CD14-positive monocyte (primary cell): ENCODE data around the gene BTNL3. TPM values are rescaled to one million over a fixed set of nuclear protein-coding genes. Genes with fewer than 3 reads are reported as not detected.

ENCODE experiments used
- DNase-seq, 3 donors: peaks; one replicate each; pipeline ENCODE4 v3.0.0-alpha.2; 2011 to 2022
- H2AFZ ChIP-seq: 2 replicates; pipeline ENCODE4 v1.6.0; 2012; ENCODE audit warnings: mild to moderate bottlenecking, low read depth, low read length, inconsistent platforms; ENCODE audit not compliant: insufficient read depth, poor library complexity, severe bottlenecking
- H3K27ac ChIP-seq, 2 donors: 1 replicate in 1 of 2; 2 replicates in 1 of 2; pipeline ENCODE4 v1.5.1; 2012 to 2013; ENCODE audit warnings: low read length in 2 of 2, control low read depth in 1 of 2, inconsistent platforms in 1 of 2, low read depth in 1 of 2, mild to moderate bottlenecking in 1 of 2
- H3K27me3 ChIP-seq, 2 donors: one replicate each; pipeline versions ENCODE4 v1.6.0 to v1.6.1; 2011 to 2013; ENCODE audit warnings: low read length in 2 of 2; ENCODE audit not compliant: control insufficient read depth in 2 of 2, insufficient read depth in 2 of 2
- H3K36me3 ChIP-seq, 2 donors: replicated peaks in 1 of 2; 1 replicate in 1 of 2; 2 replicates in 1 of 2; pipeline versions ENCODE4 v1.5.1 to v1.6.1; 2012 to 2013; ENCODE audit warnings: low read length in 2 of 2, control low read depth in 1 of 2, inconsistent platforms in 1 of 2, mild to moderate bottlenecking in 1 of 2; ENCODE audit not compliant: insufficient read depth in 2 of 2, control insufficient read depth in 1 of 2
- H3K4me1 ChIP-seq, 2 donors: 1 replicate in 1 of 2; 2 replicates in 1 of 2; pipeline versions ENCODE4 v1.5.1 to v1.6.1; 2012 to 2013; ENCODE audit warnings: low read length in 2 of 2, control low read depth in 1 of 2, inconsistent platforms in 1 of 2, mild to moderate bottlenecking in 1 of 2, moderate library complexity in 1 of 2; ENCODE audit not compliant: insufficient read depth in 2 of 2, control insufficient read depth in 1 of 2
- H3K4me2 ChIP-seq: replicated peaks from 2 replicates; pipeline ENCODE3; 2012; ENCODE audit warnings: low read length, moderate library complexity, mild to moderate bottlenecking; ENCODE audit not compliant: poor library complexity, severe bottlenecking; ENCODE audit errors: extremely low read depth
- H3K4me3 ChIP-seq, 3 experiments: fragments of 200-600 bp in 1 of 3; sonication (generic) in 1 of 3; replicated peaks in 1 of 3; 1 replicate in 2 of 3; 2 replicates in 1 of 3; pipeline ENCODE4 v1.5.1; 2011 to 2013; ENCODE audit warnings: low read length in 3 of 3, mild to moderate bottlenecking in 3 of 3, control low read depth in 2 of 3, low read depth in 2 of 3, inconsistent platforms in 1 of 3, moderate library complexity in 1 of 3
- H3K79me2 ChIP-seq: 2 replicates; pipeline ENCODE4 v1.6.0; 2012; ENCODE audit warnings: mild to moderate bottlenecking, control low read depth, inconsistent platforms, low read length, moderate library complexity; ENCODE audit not compliant: insufficient read depth
- H3K9ac ChIP-seq: 2 replicates; pipeline ENCODE4 v1.6.0; 2017; ENCODE audit warnings: low read length, mild to moderate bottlenecking; ENCODE audit not compliant: insufficient read depth, poor library complexity, severe bottlenecking
- H3K9me3 ChIP-seq, 2 donors: replicated peaks in 1 of 2; 1 replicate in 1 of 2; 2 replicates in 1 of 2; pipeline versions ENCODE4 v1.5.1 to v1.6.1; 2012 to 2013; ENCODE audit warnings: low read length in 2 of 2, control low read depth in 1 of 2; ENCODE audit not compliant: control insufficient read depth in 1 of 2, insufficient read depth in 1 of 2
- H4K20me1 ChIP-seq: 2 replicates; pipeline ENCODE4 v1.6.0; 2012; ENCODE audit warnings: mild to moderate bottlenecking, low read length, control low read depth, moderate library complexity; ENCODE audit not compliant: insufficient read depth
- H3K27ac Mint-ChIP-seq, 7 donors: one replicate each; pipeline ENCODE4 v1.8.0; 2020; ENCODE audit warnings: mild to moderate bottlenecking in 7 of 7, mixed read lengths in 7 of 7, moderate library complexity in 6 of 7, inconsistent platforms in 2 of 7
- H3K27me3 Mint-ChIP-seq, 3 donors: one replicate each; pipeline ENCODE4 v1.8.0; 2021 to 2022; ENCODE audit warnings: low read depth in 3 of 3, mild to moderate bottlenecking in 3 of 3, mixed read lengths in 3 of 3, moderate library complexity in 3 of 3, inconsistent platforms in 1 of 3
- H3K36me3 Mint-ChIP-seq, 2 donors: one replicate each; pipeline ENCODE4 v1.8.0; 2020; ENCODE audit warnings: mixed read lengths in 2 of 2, inconsistent platforms in 1 of 2, mild to moderate bottlenecking in 1 of 2
- H3K4me1 Mint-ChIP-seq: one replicate; pipeline ENCODE4 v1.8.0; 2020; ENCODE audit warnings: mild to moderate bottlenecking, mixed read lengths
- H3K4me3 Mint-ChIP-seq, 2 donors: one replicate each; pipeline ENCODE4 v1.8.0; 2020; ENCODE audit warnings: mild to moderate bottlenecking in 2 of 2, mixed read lengths in 2 of 2, moderate library complexity in 1 of 2
- H3K9me3 Mint-ChIP-seq, 7 donors: one replicate each; pipeline ENCODE4 v1.8.0; 2020 to 2022; ENCODE audit warnings: mixed read lengths in 7 of 7, mild to moderate bottlenecking in 6 of 7, moderate library complexity in 6 of 7, inconsistent platforms in 2 of 7
- WGBS: methylation state at CpG from one replicate; pipeline ENCODE4 v1.1.5; 2013; ENCODE audit warnings: missing lambda C conversion rate; ENCODE audit not compliant: insufficient coverage; 5-methylcytosine and 5-hydroxymethylcytosine counted together
- intact Hi-C, 2 donors: fragments of 100-400 bp; cut with micrococcal nuclease; formaldehyde crosslinking; loops; one replicate each; pipeline versions ENCODE4 v1.15.0 to v1.15.1; 2023
- polyA plus RNA-seq, 3 donors: library from polyadenylated mRNA; depleted of rRNA in 1 of 3; unstranded in 2 of 3; stranded (reverse) in 1 of 3; fragments of 300-500 nt in 2 of 3; fragments of >200 nt in 1 of 3; fragmentation: Illumina TruSeq in 2 of 3; gene quantifications; 1 replicate in 2 of 3; 2 replicates in 1 of 3; pipeline ENCODE4 v1.2.3, GENCODE V29; 2012 to 2021
- TF ChIP-seq, protein P1 (sequence below): fragments of 200-600 bp; IDR thresholded peaks from one replicate; pipeline ENCODE4 v1.8.0; 2022; ENCODE audit warnings: antibody characterized with exemption, mild to moderate bottlenecking

The BTNL3 gene
- polyA plus RNA-seq, 3 donors: 0.08 to 0.20 TPM; not detected in 1

DNA sequence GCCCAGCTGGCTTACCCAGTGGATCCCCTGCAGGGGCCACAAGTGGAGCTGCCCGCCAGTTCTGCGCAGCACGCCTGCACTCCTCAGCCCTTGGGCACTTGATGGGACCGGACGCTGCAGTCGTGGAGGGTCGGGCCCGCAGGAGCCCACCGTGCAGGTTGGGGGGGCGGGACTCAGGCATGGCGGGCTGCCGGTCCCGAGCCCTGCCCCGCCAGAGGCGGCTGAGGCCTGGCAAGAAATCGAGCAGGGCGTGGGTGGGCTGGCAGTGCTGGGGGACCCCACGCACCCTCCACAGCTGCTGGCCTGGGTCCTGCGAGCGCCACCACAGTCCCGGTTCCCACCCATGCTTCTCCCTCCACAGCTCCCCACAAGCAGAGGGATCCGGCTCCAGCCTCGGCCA, 19.2 kb upstream of the BTNL3 start:
- Mint-ChIP-seq H3K27me3 (peaks cover 2 to 5% (median 3%) of the 10 kb centered on the region in 3 donors), H3K36me3 (no peaks in the 10 kb centered on the region), H3K9me3 (peaks cover 0 to 22% (median 9%) of the 10 kb centered on the region in 7 donors), H3K27ac (no peak overlapping the region), H3K4me1 (no peaks in the 10 kb centered on the region), H3K4me3 (no peak overlapping the region)
- H3K27me3 ChIP-seq: no peaks in the 10 kb centered on the region
- H2AFZ ChIP-seq: no peak overlapping the region
- 97% methylated on average over 23 of the region's 23 CpGs for WGBS
- H3K27ac ChIP-seq: no peak overlapping the region
- H3K4me2 ChIP-seq: no peak overlapping the region
- DNase-seq: no peak
- TF ChIP-seq, protein P1, sequence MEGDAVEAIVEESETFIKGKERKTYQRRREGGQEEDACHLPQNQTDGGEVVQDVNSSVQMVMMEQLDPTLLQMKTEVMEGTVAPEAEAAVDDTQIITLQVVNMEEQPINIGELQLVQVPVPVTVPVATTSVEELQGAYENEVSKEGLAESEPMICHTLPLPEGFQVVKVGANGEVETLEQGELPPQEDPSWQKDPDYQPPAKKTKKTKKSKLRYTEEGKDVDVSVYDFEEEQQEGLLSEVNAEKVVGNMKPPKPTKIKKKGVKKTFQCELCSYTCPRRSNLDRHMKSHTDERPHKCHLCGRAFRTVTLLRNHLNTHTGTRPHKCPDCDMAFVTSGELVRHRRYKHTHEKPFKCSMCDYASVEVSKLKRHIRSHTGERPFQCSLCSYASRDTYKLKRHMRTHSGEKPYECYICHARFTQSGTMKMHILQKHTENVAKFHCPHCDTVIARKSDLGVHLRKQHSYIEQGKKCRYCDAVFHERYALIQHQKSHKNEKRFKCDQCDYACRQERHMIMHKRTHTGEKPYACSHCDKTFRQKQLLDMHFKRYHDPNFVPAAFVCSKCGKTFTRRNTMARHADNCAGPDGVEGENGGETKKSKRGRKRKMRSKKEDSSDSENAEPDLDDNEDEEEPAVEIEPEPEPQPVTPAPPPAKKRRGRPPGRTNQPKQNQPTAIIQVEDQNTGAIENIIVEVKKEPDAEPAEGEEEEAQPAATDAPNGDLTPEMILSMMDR: no peak
- no peak overlapping the region for H3K9ac ChIP-seq
- H3K9me3 ChIP-seq: peaks cover 0 to 7% of the 10 kb centered on the region in 2 donors
- H3K4me3 ChIP-seq: no peak overlapping the region
- no peaks in the 10 kb centered on the region for H3K79me2 ChIP-seq
- intact Hi-C loops: no loop called here
- no peaks in the 10 kb centered on the region for H3K36me3 ChIP-seq
- H4K20me1 ChIP-seq: no peaks in the 10 kb centered on the region
- H3K4me1 ChIP-seq: no peaks in the 10 kb centered on the region

GRCh38 chr5:180970336-180970735, 18.3 kb upstream of the BTNL3 start:
- peaks cover 0 to 7% of the 10 kb centered on the region in 2 donors for H3K9me3 ChIP-seq
- Mint-ChIP-seq H3K4me1 (no peaks in the 10 kb centered on the region), H3K4me3 (no peak overlapping the region), H3K27ac (no peak overlapping the region), H3K27me3 (peaks cover 2 to 5% (median 5%) of the 10 kb centered on the region in 3 donors), H3K36me3 (no peaks in the 10 kb centered on the region), H3K9me3 (peaks cover 0 to 22% (median 9%) of the 10 kb centered on the region in 7 donors)
- DNase-seq: no peak
- no peak overlapping the region for H3K27ac ChIP-seq
- no peak overlapping the region for H2AFZ ChIP-seq
- H3K27me3 ChIP-seq: no peaks in the 10 kb centered on the region
- no peak overlapping the region for H3K4me2 ChIP-seq
- no peaks in the 10 kb centered on the region for H4K20me1 ChIP-seq
- H3K9ac ChIP-seq: no peak overlapping the region
- H3K4me3 ChIP-seq: no peak overlapping the region
- no peaks in the 10 kb centered on the region for H3K4me1 ChIP-seq
- 97% methylated on average over 20 of the region's 31 CpGs for WGBS
- no peaks in the 10 kb centered on the region for H3K79me2 ChIP-seq
- intact Hi-C loops: no loop called here
- TF ChIP-seq, protein P1: no peak
- H3K36me3 ChIP-seq: no peaks in the 10 kb centered on the region
